H1 (cell line): ENCODE results near the gene FARP2. TPM values are rescaled to one million over a fixed set of nuclear protein-coding genes. Genes with fewer than 3 reads are reported as not detected.

Experiments
- CTCF ChIA-PET: fragments of 300-600 bp; sonication (Branson Sonifier 250); formaldehyde crosslinking; loops from one replicate; lab custom pipeline; 2021; ENCODE audit not compliant: partially characterized antibody; lab: Charles Lee
- POLR2A ChIA-PET: fragments of 300-600 bp; sonication (Branson Sonifier 250); formaldehyde crosslinking; loops from one replicate; lab custom pipeline; 2021; ENCODE audit warnings: inconsistent platforms; ENCODE audit not compliant: partially characterized antibody; lab: Charles Lee
- DNase-seq, 2 experiments: peaks; one replicate each; pipeline versions ENCODE4 v3.0.0 to v3.0.0-alpha.2; 2010 to 2022; ENCODE audit warnings: low spot score in 2 of 2, low read depth in 1 of 2, mixed read lengths in 1 of 2
- FAIRE-seq: peaks from 2 replicates; lab custom pipeline; 2011; peaks lifted over from hg19 to GRCh38; lab: Jason Lieb, UNC
- H2AFZ ChIP-seq: 2 replicates; pipeline ENCODE4 v1.8.1; 2012; ENCODE audit warnings: low read length, inconsistent platforms
- H2AK5ac ChIP-seq: 2 replicates; pipeline ENCODE4 v1.6.1; 2013; ENCODE audit warnings: low read depth, low read length
- H2BK120ac ChIP-seq: replicated peaks from 2 replicates; pipeline ENCODE3; 2013; ENCODE audit warnings: low read depth, low read length, inconsistent platforms
- H2BK12ac ChIP-seq: 2 replicates; pipeline ENCODE4 v1.6.1; 2013; ENCODE audit warnings: low read depth, low read length
- H2BK15ac ChIP-seq: 2 replicates; pipeline ENCODE4 v1.6.1; 2013; ENCODE audit warnings: low read length
- H2BK20ac ChIP-seq: 2 replicates; pipeline ENCODE4 v1.6.1; 2013; ENCODE audit warnings: low read length
- H2BK5ac ChIP-seq: 2 replicates; pipeline ENCODE4 v1.6.1; 2013; ENCODE audit warnings: low read depth, low read length
- H3K14ac ChIP-seq: 2 replicates; pipeline ENCODE4 v1.6.1; 2013; ENCODE audit warnings: inconsistent platforms; ENCODE audit not compliant: insufficient read length
- H3K18ac ChIP-seq: 2 replicates; pipeline ENCODE4 v1.6.1; 2013; ENCODE audit warnings: low read length; ENCODE audit errors: extremely low read depth
- H3K23ac ChIP-seq: 2 replicates; pipeline ENCODE4 v1.6.1; 2013; ENCODE audit warnings: inconsistent platforms; ENCODE audit not compliant: insufficient read length
- H3K23me2 ChIP-seq: 2 replicates; pipeline ENCODE4 v1.6.1; 2013; ENCODE audit warnings: low read depth, low read length
- H3K27ac ChIP-seq: 2 replicates; pipeline ENCODE4 v1.6.1; 2011; ENCODE audit warnings: low read depth, low read length, inconsistent platforms
- H3K27me3 ChIP-seq, 4 experiments: replicated peaks in 1 of 4; 1 replicate in 1 of 4; 2 replicates in 3 of 4; pipeline versions ENCODE4 v1.6.1 to v1.8.1; 2011 to 2013; ENCODE audit warnings: low read length in 3 of 4, mild to moderate bottlenecking in 3 of 4, inconsistent platforms in 2 of 4, mixed read lengths in 2 of 4, moderate library complexity in 1 of 4; ENCODE audit not compliant: control insufficient read depth in 3 of 4, insufficient read depth in 3 of 4; ENCODE audit errors: extremely low read depth in 1 of 4
- H3K36me3 ChIP-seq, 4 experiments: 2 replicates each; pipeline versions ENCODE4 v1.6.1 to v1.8.1; 2011 to 2013; ENCODE audit warnings: mild to moderate bottlenecking in 4 of 4, low read length in 3 of 4, moderate library complexity in 2 of 4, control low read depth in 1 of 4, inconsistent platforms in 1 of 4; ENCODE audit not compliant: insufficient read depth in 4 of 4, control insufficient read depth in 2 of 4
- H3K4ac ChIP-seq: replicated peaks from 2 replicates; pipeline ENCODE3; 2013; ENCODE audit warnings: low read length, low read depth, mixed read lengths, inconsistent platforms; ENCODE audit not compliant: insufficient read length
- H3K4me1 ChIP-seq, 4 experiments: replicated peaks in 1 of 4; 1 replicate in 1 of 4; 2 replicates in 3 of 4; pipeline versions ENCODE4 v1.6.1 to v1.8.1; 2011 to 2013; ENCODE audit warnings: low read length in 3 of 4, inconsistent platforms in 2 of 4, mixed read lengths in 1 of 4; ENCODE audit not compliant: insufficient read depth in 4 of 4, control insufficient read depth in 3 of 4
- H3K4me2 ChIP-seq, 2 experiments: 2 replicates each; pipeline versions ENCODE4 v1.6.1 to v1.8.1; 2011 to 2013; ENCODE audit warnings: low read depth in 2 of 2, low read length in 2 of 2, control low read depth in 1 of 2, inconsistent platforms in 1 of 2, mild to moderate bottlenecking in 1 of 2; ENCODE audit not compliant: insufficient read depth in 1 of 2
- H3K4me3 ChIP-seq, 4 experiments: fragments of 200-600, 300-600 bp in 1 of 4; sonication (generic), shearing (Covaris generic), sonication (Bioruptor Twin) in 1 of 4; 2 replicates each; pipeline versions ENCODE4 v1.5.1 to v1.8.1; 2011 to 2016; ENCODE audit warnings: low read length in 4 of 4, low read depth in 3 of 4, control low read depth in 2 of 4, inconsistent platforms in 2 of 4, mild to moderate bottlenecking in 2 of 4, mixed read lengths in 1 of 4, moderate library complexity in 1 of 4; ENCODE audit not compliant: insufficient read depth in 2 of 4; ENCODE audit errors: extremely low read depth in 1 of 4
- H3K56ac ChIP-seq: replicated peaks from 2 replicates; pipeline ENCODE3; 2013; ENCODE audit warnings: low read depth, mild to moderate bottlenecking, mixed read lengths, low read length, inconsistent platforms; ENCODE audit not compliant: insufficient read length
- H3K79me1 ChIP-seq: 2 replicates; pipeline ENCODE4 v1.6.1; 2013; ENCODE audit warnings: low read depth, low read length, control low read depth
- H3K79me2 ChIP-seq, 2 experiments: 2 replicates each; pipeline versions ENCODE4 v1.6.1 to v1.8.1; 2012 to 2013; ENCODE audit warnings: low read length in 2 of 2, mild to moderate bottlenecking in 2 of 2, inconsistent platforms in 1 of 2; ENCODE audit not compliant: insufficient read depth in 2 of 2, control insufficient read depth in 1 of 2
- H3K9ac ChIP-seq, 4 experiments: replicated peaks in 1 of 4; 1 replicate in 1 of 4; 2 replicates in 3 of 4; pipeline versions ENCODE4 v1.6.1 to v1.8.1; 2011 to 2013; ENCODE audit warnings: low read depth in 3 of 4, low read length in 3 of 4, control low read depth in 2 of 4, mild to moderate bottlenecking in 2 of 4, moderate library complexity in 2 of 4, inconsistent platforms in 1 of 4; ENCODE audit errors: extremely low read depth in 1 of 4
- H3K9me3 ChIP-seq, 2 experiments: 2 replicates each; pipeline versions ENCODE4 v1.6.1 to v1.8.1; 2012 to 2013; ENCODE audit warnings: mild to moderate bottlenecking in 2 of 2, moderate library complexity in 2 of 2, control low read depth in 1 of 2, inconsistent platforms in 1 of 2, low read depth in 1 of 2, low read length in 1 of 2, mixed read lengths in 1 of 2; ENCODE audit not compliant: insufficient read depth in 2 of 2
- H4K20me1 ChIP-seq, 2 experiments: replicated peaks in 1 of 2; 2 replicates each; pipeline versions ENCODE3 to v1.8.1; 2011 to 2013; ENCODE audit warnings: inconsistent platforms in 2 of 2, low read length in 2 of 2, mild to moderate bottlenecking in 1 of 2; ENCODE audit not compliant: insufficient read depth in 2 of 2, control insufficient read depth in 1 of 2
- H4K5ac ChIP-seq: 2 replicates; pipeline ENCODE4 v1.6.1; 2013; ENCODE audit warnings: low read length, low read depth, mixed read lengths, inconsistent platforms; ENCODE audit not compliant: insufficient read length
- H4K8ac ChIP-seq: 2 replicates; pipeline ENCODE4 v1.8.0; 2013; ENCODE audit warnings: mild to moderate bottlenecking, moderate library complexity, low read length, inconsistent platforms; ENCODE audit not compliant: insufficient read depth; ENCODE audit errors: extremely low read depth
- H4K91ac ChIP-seq: replicated peaks from 2 replicates; pipeline ENCODE3; 2013; ENCODE audit warnings: low read length, mixed read lengths, inconsistent platforms; ENCODE audit not compliant: insufficient read length
- BACH1 ChIP-seq: IDR thresholded peaks from 2 replicates; pipeline ENCODE4 v1.6.1; 2012; ENCODE audit warnings: low read length, improper control_type of control experiment
- BCL11A ChIP-seq, 2 experiments: IDR thresholded peaks; one replicate each; pipeline ENCODE4 v1.6.1; 2011; ENCODE audit warnings: low read depth in 2 of 2, low read length in 2 of 2, mild to moderate bottlenecking in 2 of 2
- CHD1 ChIP-seq: IDR thresholded peaks from 2 replicates; pipeline ENCODE4 v1.6.1; 2012; ENCODE audit warnings: low read depth, low read length, improper control_type of control experiment
- CREB1 ChIP-seq: IDR thresholded peaks from 2 replicates; pipeline ENCODE4 v1.6.1; 2012; ENCODE audit warnings: inconsistent platforms
- E2F6 ChIP-seq: IDR thresholded peaks from 2 replicates; pipeline ENCODE4 v1.6.1; 2012; ENCODE audit warnings: inconsistent platforms
- EZH2 ChIP-seq: fragments of 200-600 bp; sonication (generic); IDR thresholded peaks from 2 replicates; pipeline ENCODE4 v1.7.1; 2012; ENCODE audit warnings: low read depth, mild to moderate bottlenecking, moderate library complexity, low read length, inconsistent platforms; ENCODE audit not compliant: severe bottlenecking
- FOSL1 ChIP-seq: IDR thresholded peaks from 2 replicates; pipeline ENCODE4 v1.6.1; 2011; ENCODE audit warnings: mild to moderate bottlenecking, low read depth, low read length, moderate library complexity; ENCODE audit not compliant: insufficient read depth
- GABPA ChIP-seq: IDR thresholded peaks from 2 replicates; pipeline ENCODE4 v1.6.1; 2011; ENCODE audit warnings: mild to moderate bottlenecking, low read length, moderate library complexity, borderline replicate concordance; ENCODE audit not compliant: insufficient read depth
- HDAC6 ChIP-seq: IDR thresholded peaks from one replicate; pipeline ENCODE4 v1.7.1; 2012; ENCODE audit warnings: low read depth, mild to moderate bottlenecking, inconsistent platforms, low read length, moderate library complexity
- JUN ChIP-seq: IDR thresholded peaks from 2 replicates; pipeline ENCODE4 v1.6.1; 2011; ENCODE audit warnings: low read depth, mild to moderate bottlenecking, improper control_type of control experiment, low read length
- POU5F1 ChIP-seq: IDR thresholded peaks from 2 replicates; pipeline ENCODE4 v1.6.1; 2011; ENCODE audit warnings: low read depth, mild to moderate bottlenecking, low read length, moderate library complexity
- SIRT6 ChIP-seq: IDR thresholded peaks from one replicate; pipeline ENCODE4 v1.7.1; 2012; ENCODE audit warnings: low read length, inconsistent platforms
- SUZ12 ChIP-seq: fragments of 200-600 bp; sonication (generic); IDR thresholded peaks from 2 replicates; pipeline ENCODE4 v1.6.1; 2012; ENCODE audit warnings: mild to moderate bottlenecking, inconsistent platforms, low read length, moderate library complexity, mixed read lengths
- TBP ChIP-seq: IDR thresholded peaks from 2 replicates; pipeline ENCODE4 v1.6.1; 2011; ENCODE audit warnings: low read depth, low read length, improper control_type of control experiment
- TEAD4 ChIP-seq: IDR thresholded peaks from 2 replicates; pipeline ENCODE4 v1.6.1; 2012; ENCODE audit warnings: low read depth, low read length, inconsistent platforms, mixed read lengths
- WGBS, 2 experiments: shearing (Covaris generic) in 1 of 2; methylation state at CpG; one replicate each; pipeline versions ENCODE4 v1.1.6 to v1.1.7; 2013 to 2015; ENCODE audit warnings: low lambda C conversion rate in 2 of 2, mixed read lengths in 2 of 2, inconsistent platforms in 1 of 2, low coverage in 1 of 2, missing lambda C conversion rate in 1 of 2; ENCODE audit not compliant: insufficient replicate concordance in 2 of 2, insufficient coverage in 1 of 2, insufficient read length in 1 of 2; ENCODE audit errors: extremely low coverage in 1 of 2, missing lambda C conversion rate in 1 of 2; 5-methylcytosine and 5-hydroxymethylcytosine counted together
- polyA plus RNA-seq, 7 experiments: library from polyadenylated mRNA; depleted of rRNA in 3 of 7; stranded (reverse) in 5 of 7; unstranded in 2 of 7; fragments of >200 nt in 5 of 7; fragments of 200-250 nt in 2 of 7; gene quantifications; 1 replicate in 5 of 7; 2 replicates in 1 of 7; 4 replicates in 1 of 7; pipeline versions ENCODE4 v1.2.1 to v1.2.3, GENCODE V29; 2011 to 2013; ENCODE audit warnings: missing spikeins in 2 of 7, mixed read lengths in 2 of 7
- total RNA-seq: library from RNA; stranded (reverse); fragmentation: NEBNext Ultra II Directional; extraction: Animal tissue kit (Norgen Biotek cat#: 25700); gene quantifications from 2 replicates; pipeline ENCODE4 v1.2.1, GENCODE V29; 2021

FARP2 gene
- total and polyA plus RNA-seq, 2 of the 8 experiments (the other 6 are each of a cell fraction or from before 2014, with no cell fraction given), result 12.4 to 33.4 TPM

GRCh38 chr2:241437179-241437578 is 81.1 kb downstream of the FARP2 start:
- DNase-seq, result no peak
- Histone ChIP-seq H3K23me2 (no peaks in the 10 kb centered on the region), H3K4me3 (no peak overlapping the region), H2BK12ac (no peak overlapping the region), H3K23ac (no peak overlapping the region), H3K56ac (no peak overlapping the region), H3K14ac (no peak overlapping the region), H4K91ac (no peak overlapping the region), H3K4ac (no peak overlapping the region), H2AFZ (no peak overlapping the region), H3K27ac (no peak overlapping the region), H3K27me3 (no peaks in the 10 kb centered on the region), H2BK20ac (no peak overlapping the region), H3K4me1 (no peaks in the 10 kb centered on the region), H4K8ac (no peak overlapping the region), H3K9ac (no peak overlapping the region), H3K79me1 (no peaks in the 10 kb centered on the region), H4K5ac (no peak overlapping the region), H2BK120ac (no peak overlapping the region), H4K20me1 (peaks cover 0 to 2% of the 10 kb centered on the region in 2 experiments), H3K9me3 (no peaks in the 10 kb centered on the region), H2BK15ac (no peak overlapping the region), H2BK5ac (no peak overlapping the region), H3K36me3 (peaks cover 4 to 13% (median 7%) of the 10 kb centered on the region in 4 experiments; a peak in 7 of 8 replicates), H3K18ac (no peak overlapping the region), H3K4me2 (no peak overlapping the region), H3K79me2 (no peaks in the 10 kb centered on the region), H2AK5ac (no peak overlapping the region)
- FAIRE-seq, result peak; percentile 36
- POLR2A ChIA-PET, result no interaction called here
- WGBS, 2 experiments, result 95% methylated on average over 2 of the region's 2 CpGs; no CpG with 5 or more reads in 1 of the 2 experiments
- CTCF ChIA-PET, result no interaction called here
- no peak for TF ChIP-seq HDAC6
- TF ChIP-seq FOSL1, result no peak
- TF ChIP-seq CREB1, result no peak
- TF ChIP-seq BACH1, result no peak
- no peak for TF ChIP-seq CHD1
- no peak for TF ChIP-seq SUZ12
- no peak for TF ChIP-seq JUN
- TF ChIP-seq GABPA, result no peak
- TF ChIP-seq TBP, result no peak
- no peak for TF ChIP-seq EZH2
- no peak for TF ChIP-seq BCL11A (IDR thresholded peaks at IDR 0.05; ENCODE audit: low read depth in 2 of 2, low read length in 2 of 2)
- no peak for TF ChIP-seq SIRT6
- no peak for TF ChIP-seq POU5F1
- TF ChIP-seq TEAD4, result no peak
- no peak for TF ChIP-seq E2F6
